Liver (tissue), 9 donors: ENCODE results near the gene NHS. TPM values are rescaled to one million over a fixed set of nuclear protein-coding genes. Genes with fewer than 3 reads are reported as not detected.

Experiments
- DNase-seq: peaks from one replicate; pipeline ENCODE4 v3.0.0-alpha.2; 2017; ENCODE audit warnings: low spot score
- H3K27ac ChIP-seq, 2 donors: one replicate each; pipeline ENCODE4 v1.7.0; 2013; ENCODE audit warnings: inconsistent platforms in 2 of 2, low read length in 2 of 2, control low read depth in 1 of 2, low read depth in 1 of 2, mild to moderate bottlenecking in 1 of 2
- H3K27me3 ChIP-seq, 4 donors: one replicate each; pipeline versions ENCODE4 v1.6.1 to v1.7.0; 2013; ENCODE audit warnings: low read length in 3 of 4, inconsistent platforms in 1 of 4, mild to moderate bottlenecking in 1 of 4, moderate library complexity in 1 of 4; ENCODE audit not compliant: control insufficient read depth in 4 of 4, insufficient read depth in 4 of 4
- H3K36me3 ChIP-seq, 4 donors: one replicate each; pipeline versions ENCODE4 v1.6.1 to v1.7.0; 2013; ENCODE audit warnings: low read length in 3 of 4, mild to moderate bottlenecking in 3 of 4, low read depth in 1 of 4, moderate library complexity in 1 of 4; ENCODE audit not compliant: control insufficient read depth in 4 of 4, insufficient read depth in 3 of 4
- H3K4me1 ChIP-seq, 4 donors: one replicate each; pipeline versions ENCODE4 v1.6.1 to v1.7.0; 2013; ENCODE audit warnings: low read length in 3 of 4, mild to moderate bottlenecking in 3 of 4, moderate library complexity in 1 of 4; ENCODE audit not compliant: control insufficient read depth in 4 of 4, insufficient read depth in 4 of 4
- H3K4me3 ChIP-seq, 3 donors: one replicate each; pipeline versions ENCODE4 v1.6.1 to v1.7.0; 2013; ENCODE audit warnings: low read length in 3 of 3, control low read depth in 1 of 3, low read depth in 1 of 3, mild to moderate bottlenecking in 1 of 3
- H3K9ac ChIP-seq, 2 donors: one replicate each; pipeline ENCODE4 v1.7.0; 2013; ENCODE audit warnings: low read length in 2 of 2, mild to moderate bottlenecking in 2 of 2, moderate library complexity in 2 of 2, control low read depth in 1 of 2, low read depth in 1 of 2
- H3K9me3 ChIP-seq, 4 donors: one replicate each; pipeline versions ENCODE4 v1.6.1 to v1.7.0; 2013; ENCODE audit warnings: low read length in 3 of 4; ENCODE audit not compliant: control insufficient read depth in 4 of 4
- EGR1 ChIP-seq, 2 donors: IDR thresholded peaks; 2 replicates each; pipeline ENCODE4 v1.6.1; 2016 to 2018; ENCODE audit warnings: antibody characterized with exemption in 2 of 2, low read depth in 2 of 2
- FOXA1 ChIP-seq: IDR thresholded peaks from 2 replicates; pipeline ENCODE4 v1.6.1; 2016; ENCODE audit warnings: antibody characterized with exemption
- FOXA2 ChIP-seq: IDR thresholded peaks from 2 replicates; pipeline ENCODE4 v1.6.1; 2016; ENCODE audit warnings: antibody characterized with exemption
- GABPA ChIP-seq, 2 donors: IDR thresholded peaks in 1 of 2; conservative IDR thresholded peaks in 1 of 2; 2 replicates each; pipeline ENCODE4 v1.6.1; 2016; ENCODE audit warnings: antibody characterized with exemption in 2 of 2, mild to moderate bottlenecking in 1 of 2, moderate library complexity in 1 of 2
- HNF4A ChIP-seq, 2 donors: conservative IDR thresholded peaks; 2 replicates each; pipeline ENCODE4 v1.6.1; 2016; ENCODE audit warnings: antibody characterized with exemption in 2 of 2, mild to moderate bottlenecking in 2 of 2
- HNF4G ChIP-seq: IDR thresholded peaks from 2 replicates; pipeline ENCODE4 v1.6.1; 2016; ENCODE audit warnings: antibody characterized with exemption
- JUND ChIP-seq, 2 donors: IDR thresholded peaks; 2 replicates each; pipeline ENCODE4 v1.6.1; 2016; ENCODE audit warnings: antibody characterized with exemption in 2 of 2
- MAX ChIP-seq: IDR thresholded peaks from 2 replicates; pipeline ENCODE4 v1.6.1; 2016; ENCODE audit warnings: antibody characterized with exemption
- NR2F2 ChIP-seq: IDR thresholded peaks from 2 replicates; pipeline ENCODE4 v1.6.1; 2016; ENCODE audit warnings: antibody characterized with exemption
- RAD21 ChIP-seq, 2 donors: IDR thresholded peaks; 2 replicates each; pipeline ENCODE4 v1.6.1; 2016; ENCODE audit warnings: antibody characterized with exemption in 2 of 2, mild to moderate bottlenecking in 2 of 2
- REST ChIP-seq: IDR thresholded peaks from 2 replicates; pipeline ENCODE4 v1.6.1; 2016; ENCODE audit warnings: antibody characterized with exemption, mild to moderate bottlenecking
- RXRA ChIP-seq, 2 donors: IDR thresholded peaks; 2 replicates each; pipeline ENCODE4 v1.6.1; 2017 to 2018; ENCODE audit warnings: antibody characterized with exemption in 2 of 2, mild to moderate bottlenecking in 1 of 2
- SP1 ChIP-seq: IDR thresholded peaks from 2 replicates; pipeline ENCODE4 v1.6.1; 2018; ENCODE audit warnings: antibody characterized with exemption, mild to moderate bottlenecking
- TAF1 ChIP-seq: conservative IDR thresholded peaks from 2 replicates; pipeline ENCODE4 v1.6.1; 2016; ENCODE audit warnings: antibody characterized with exemption, mild to moderate bottlenecking
- YY1 ChIP-seq: IDR thresholded peaks from 2 replicates; pipeline ENCODE4 v1.6.1; 2016; ENCODE audit warnings: antibody characterized with exemption, mild to moderate bottlenecking
- WGBS: extraction: QIAGEN DNeasy Blood & Tissue Kit; methylation state at CpG from one replicate; pipeline ENCODE4 v1.1.7; 2013; 5-methylcytosine and 5-hydroxymethylcytosine counted together
- polyA plus RNA-seq, 2 donors: library from polyadenylated mRNA; stranded (reverse) in 1 of 2; unstranded in 1 of 2; fragments of 200-250 nt in 1 of 2; fragments of >200 nt in 1 of 2; fragmentation: Nextera tagmentation in 1 of 2; extraction: Ambion mirVana in 1 of 2; gene quantifications; one replicate each; pipeline versions ENCODE4 v1.2.1 to v1.2.3, GENCODE V29; 2013 to 2015
- total RNA-seq, 2 donors: library from RNA; depleted of rRNA; stranded (reverse); fragments of >200 nt; gene quantifications; one replicate each; pipeline ENCODE4 v1.2.3, GENCODE V29; 2014
- TF ChIP-seq, protein P1 (sequence below): fragments of 150-350 bp; IDR thresholded peaks from 2 replicates; pipeline ENCODE4 v1.5.1; 2017; ENCODE audit warnings: improper control_type of control experiment, low read depth, low read length; ENCODE audit not compliant: missing input control
- TF ChIP-seq, protein P2 (sequence below): IDR thresholded peaks from 2 replicates; pipeline ENCODE4 v1.6.1; 2016; ENCODE audit warnings: antibody characterized with exemption
- TF ChIP-seq, protein P3 (sequence below): IDR thresholded peaks from 2 replicates; pipeline ENCODE4 v1.6.1; 2016; ENCODE audit warnings: antibody characterized with exemption
- donor health status: healthy.
- donor health status: healthy.
- donor health status: healthy.
- donor health status: healthy.
- donor health status: healthy.

The NHS gene
- total and polyA plus RNA-seq, 4 donors = 0.03 to 0.17 (median 0.10) TPM

DNA sequence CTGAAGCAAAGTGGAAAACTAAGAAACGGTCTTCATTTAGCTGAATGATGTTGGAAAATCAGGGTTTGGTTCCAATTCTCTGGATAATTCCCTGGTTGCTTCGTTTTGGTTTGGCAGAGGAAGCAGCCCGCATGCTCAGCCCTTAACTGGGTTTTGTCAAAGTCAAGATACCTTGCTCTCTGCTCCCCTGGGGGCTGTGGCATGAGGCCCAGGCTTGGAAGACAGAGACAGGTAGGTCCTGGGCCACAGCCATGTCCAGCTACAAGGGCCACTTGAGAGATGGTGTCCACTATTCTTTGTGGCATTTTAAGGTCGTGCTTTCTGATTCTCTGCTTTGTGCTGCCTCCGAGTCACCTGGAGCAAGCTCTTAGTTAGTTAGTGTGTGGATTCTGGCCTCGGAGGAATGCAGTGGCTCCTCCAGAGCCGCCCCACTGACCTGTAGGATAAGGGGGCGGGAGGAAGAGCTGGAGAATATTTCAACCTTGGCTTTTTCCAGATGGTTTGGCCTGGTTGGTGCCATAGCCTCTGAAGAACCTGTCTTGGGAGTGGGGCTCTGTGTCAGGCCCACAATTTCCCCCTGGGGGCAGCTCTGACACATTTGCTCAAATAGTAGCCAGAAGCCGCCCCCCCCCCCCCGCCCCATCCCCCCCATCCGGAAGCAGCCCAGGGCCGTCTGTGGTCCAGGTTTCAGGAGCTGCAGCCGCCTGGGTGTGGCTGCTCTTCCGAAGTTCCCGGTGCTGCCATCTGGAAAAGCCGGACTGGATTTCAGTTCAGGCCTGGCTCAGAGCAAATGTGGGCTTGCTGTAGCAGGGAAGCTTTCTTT is 147.1 kb downstream of the NHS start:
- WGBS = 54% methylated on average over 16 of the region's 16 CpGs
- Histone ChIP-seq H3K27ac (no peak overlapping the region), H3K9me3 (no peaks in the 10 kb centered on the region), H3K27me3 (peaks cover 0 to under 1% (median 0%) of the 10 kb centered on the region in 4 donors), H3K4me1 (no peaks in the 10 kb centered on the region), H3K4me3 (no peak overlapping the region), H3K9ac (no peak overlapping the region), H3K36me3 (no peaks in the 10 kb centered on the region)
- no peak for TF ChIP-seq YY1
- no peak for TF ChIP-seq RAD21 (IDR thresholded peaks at IDR 0.05)
- no peak for TF ChIP-seq HNF4G
- no peak for DNase-seq

DNA sequence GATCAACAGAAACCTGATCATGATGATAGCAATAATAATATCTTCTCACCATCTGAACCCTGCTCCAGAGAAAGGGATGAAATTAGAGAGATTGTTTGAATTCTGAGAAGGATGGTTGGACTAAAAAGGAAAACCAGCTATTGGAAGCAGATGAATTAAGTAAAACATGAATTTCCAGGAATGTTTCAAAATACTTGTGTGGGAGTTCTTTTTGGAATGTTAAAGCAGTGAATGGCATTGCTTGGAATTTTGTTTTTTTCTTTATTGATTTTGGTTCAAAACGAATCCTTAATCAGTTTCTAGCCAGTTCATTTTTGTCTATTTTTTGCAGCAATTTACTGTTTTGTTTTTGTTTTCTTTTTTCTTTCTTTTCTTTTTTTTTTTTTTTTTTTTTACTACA is 150.3 kb downstream of the NHS start:
- H3K36me3 ChIP-seq = no peaks in the 10 kb centered on the region
- H3K27me3 ChIP-seq = peaks cover 0 to 2% (median 0%) of the 10 kb centered on the region in 4 donors
- WGBS = 26% methylated on average over 1 of the region's 1 CpG
- no peak overlapping the region for H3K9ac ChIP-seq
- TF ChIP-seq GABPA (IDR thresholded peaks at IDR 0.05 in 1 of 2, conservative IDR thresholded peaks at IDR 0.05 in 1 of 2) = no peak
- no peaks in the 10 kb centered on the region for H3K4me1 ChIP-seq
- no peak for DNase-seq
- no peak overlapping the region for H3K27ac ChIP-seq
- no peaks in the 10 kb centered on the region for H3K9me3 ChIP-seq
- no peak overlapping the region for H3K4me3 ChIP-seq

DNA sequence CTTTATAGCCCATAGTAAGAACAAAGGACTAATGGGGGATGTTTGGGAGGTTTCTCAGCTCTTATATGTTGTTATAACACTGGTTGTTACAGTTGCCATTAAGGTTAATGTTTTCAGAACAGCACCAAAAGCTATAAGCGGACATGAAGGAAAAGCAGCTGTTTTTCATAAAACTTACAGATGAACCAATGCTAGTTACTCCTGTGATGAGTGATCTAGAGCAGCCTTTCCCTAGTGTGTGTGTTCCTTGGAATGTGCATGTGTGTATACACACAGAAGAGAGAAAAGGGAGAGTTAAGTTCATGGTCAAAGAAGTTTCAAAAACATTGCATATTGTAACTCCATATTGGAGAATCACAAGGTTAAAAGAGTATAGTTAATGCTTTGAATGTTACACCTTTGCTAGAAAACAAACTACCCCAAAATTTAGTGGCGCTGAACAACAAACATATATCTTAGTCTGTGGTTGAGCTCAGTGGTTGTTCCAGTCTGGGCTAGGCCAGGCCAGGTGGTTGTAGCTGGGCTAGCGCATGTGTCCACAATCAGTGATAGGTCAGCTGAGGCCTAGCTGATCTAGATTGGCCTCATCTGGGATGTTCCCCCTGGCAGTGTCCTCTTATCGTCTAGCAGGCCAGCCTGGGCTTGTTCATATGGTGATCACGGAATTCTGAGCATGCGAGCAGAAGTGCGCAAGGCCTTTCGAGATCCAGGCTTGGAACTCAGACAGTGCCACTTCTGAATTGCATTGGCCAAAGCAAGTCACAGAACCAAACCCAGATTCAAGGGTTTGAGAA is 151.0 kb downstream of the NHS start:
- Histone ChIP-seq H3K9me3 (no peaks in the 10 kb centered on the region), H3K4me3 (no peak overlapping the region), H3K9ac (no peak overlapping the region), H3K36me3 (no peaks in the 10 kb centered on the region), H3K4me1 (no peaks in the 10 kb centered on the region), H3K27me3 (peaks cover 0 to 2% (median 0%) of the 10 kb centered on the region in 4 donors), H3K27ac (no peak overlapping the region)
- no peak for TF ChIP-seq TAF1
- no peak for TF ChIP-seq SP1
- no peak for TF ChIP-seq RXRA (IDR thresholded peaks at IDR 0.05)
- no peak for TF ChIP-seq HNF4G
- TF ChIP-seq, protein P1, sequence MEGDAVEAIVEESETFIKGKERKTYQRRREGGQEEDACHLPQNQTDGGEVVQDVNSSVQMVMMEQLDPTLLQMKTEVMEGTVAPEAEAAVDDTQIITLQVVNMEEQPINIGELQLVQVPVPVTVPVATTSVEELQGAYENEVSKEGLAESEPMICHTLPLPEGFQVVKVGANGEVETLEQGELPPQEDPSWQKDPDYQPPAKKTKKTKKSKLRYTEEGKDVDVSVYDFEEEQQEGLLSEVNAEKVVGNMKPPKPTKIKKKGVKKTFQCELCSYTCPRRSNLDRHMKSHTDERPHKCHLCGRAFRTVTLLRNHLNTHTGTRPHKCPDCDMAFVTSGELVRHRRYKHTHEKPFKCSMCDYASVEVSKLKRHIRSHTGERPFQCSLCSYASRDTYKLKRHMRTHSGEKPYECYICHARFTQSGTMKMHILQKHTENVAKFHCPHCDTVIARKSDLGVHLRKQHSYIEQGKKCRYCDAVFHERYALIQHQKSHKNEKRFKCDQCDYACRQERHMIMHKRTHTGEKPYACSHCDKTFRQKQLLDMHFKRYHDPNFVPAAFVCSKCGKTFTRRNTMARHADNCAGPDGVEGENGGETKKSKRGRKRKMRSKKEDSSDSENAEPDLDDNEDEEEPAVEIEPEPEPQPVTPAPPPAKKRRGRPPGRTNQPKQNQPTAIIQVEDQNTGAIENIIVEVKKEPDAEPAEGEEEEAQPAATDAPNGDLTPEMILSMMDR = no peak
- no peak for TF ChIP-seq MAX
- TF ChIP-seq FOXA1 = no peak
- TF ChIP-seq EGR1 (IDR thresholded peaks at IDR 0.05; ENCODE audit: low read depth in 2 of 2) = no peak
- TF ChIP-seq RAD21 (IDR thresholded peaks at IDR 0.05) = no peak
- TF ChIP-seq YY1 = no peak
- no peak for TF ChIP-seq FOXA2
- no peak for TF ChIP-seq GABPA (IDR thresholded peaks at IDR 0.05 in 1 of 2, conservative IDR thresholded peaks at IDR 0.05 in 1 of 2)
- no peak for TF ChIP-seq HNF4A (conservative IDR thresholded peaks at IDR 0.05)
- TF ChIP-seq JUND (IDR thresholded peaks at IDR 0.05) = no peak
- TF ChIP-seq, protein P2, sequence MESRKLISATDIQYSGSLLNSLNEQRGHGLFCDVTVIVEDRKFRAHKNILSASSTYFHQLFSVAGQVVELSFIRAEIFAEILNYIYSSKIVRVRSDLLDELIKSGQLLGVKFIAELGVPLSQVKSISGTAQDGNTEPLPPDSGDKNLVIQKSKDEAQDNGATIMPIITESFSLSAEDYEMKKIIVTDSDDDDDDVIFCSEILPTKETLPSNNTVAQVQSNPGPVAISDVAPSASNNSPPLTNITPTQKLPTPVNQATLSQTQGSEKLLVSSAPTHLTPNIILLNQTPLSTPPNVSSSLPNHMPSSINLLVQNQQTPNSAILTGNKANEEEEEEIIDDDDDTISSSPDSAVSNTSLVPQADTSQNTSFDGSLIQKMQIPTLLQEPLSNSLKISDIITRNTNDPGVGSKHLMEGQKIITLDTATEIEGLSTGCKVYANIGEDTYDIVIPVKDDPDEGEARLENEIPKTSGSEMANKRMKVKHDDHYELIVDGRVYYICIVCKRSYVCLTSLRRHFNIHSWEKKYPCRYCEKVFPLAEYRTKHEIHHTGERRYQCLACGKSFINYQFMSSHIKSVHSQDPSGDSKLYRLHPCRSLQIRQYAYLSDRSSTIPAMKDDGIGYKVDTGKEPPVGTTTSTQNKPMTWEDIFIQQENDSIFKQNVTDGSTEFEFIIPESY = no peak
- TF ChIP-seq REST = no peak
- TF ChIP-seq, protein P3, sequence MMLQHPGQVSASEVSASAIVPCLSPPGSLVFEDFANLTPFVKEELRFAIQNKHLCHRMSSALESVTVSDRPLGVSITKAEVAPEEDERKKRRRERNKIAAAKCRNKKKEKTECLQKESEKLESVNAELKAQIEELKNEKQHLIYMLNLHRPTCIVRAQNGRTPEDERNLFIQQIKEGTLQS = no peak
- TF ChIP-seq NR2F2 = no peak
- 98% methylated on average over 8 of the region's 8 CpGs for WGBS
- no peak for DNase-seq
